HuH-7.5 (cell line): ENCODE data around the gene ZNF778.

Experiments
- DNase-seq: peaks from one replicate; pipeline ENCODE4 v3.0.0; 2011; ENCODE audit warnings: low spot score

Gene ZNF778

DNA sequence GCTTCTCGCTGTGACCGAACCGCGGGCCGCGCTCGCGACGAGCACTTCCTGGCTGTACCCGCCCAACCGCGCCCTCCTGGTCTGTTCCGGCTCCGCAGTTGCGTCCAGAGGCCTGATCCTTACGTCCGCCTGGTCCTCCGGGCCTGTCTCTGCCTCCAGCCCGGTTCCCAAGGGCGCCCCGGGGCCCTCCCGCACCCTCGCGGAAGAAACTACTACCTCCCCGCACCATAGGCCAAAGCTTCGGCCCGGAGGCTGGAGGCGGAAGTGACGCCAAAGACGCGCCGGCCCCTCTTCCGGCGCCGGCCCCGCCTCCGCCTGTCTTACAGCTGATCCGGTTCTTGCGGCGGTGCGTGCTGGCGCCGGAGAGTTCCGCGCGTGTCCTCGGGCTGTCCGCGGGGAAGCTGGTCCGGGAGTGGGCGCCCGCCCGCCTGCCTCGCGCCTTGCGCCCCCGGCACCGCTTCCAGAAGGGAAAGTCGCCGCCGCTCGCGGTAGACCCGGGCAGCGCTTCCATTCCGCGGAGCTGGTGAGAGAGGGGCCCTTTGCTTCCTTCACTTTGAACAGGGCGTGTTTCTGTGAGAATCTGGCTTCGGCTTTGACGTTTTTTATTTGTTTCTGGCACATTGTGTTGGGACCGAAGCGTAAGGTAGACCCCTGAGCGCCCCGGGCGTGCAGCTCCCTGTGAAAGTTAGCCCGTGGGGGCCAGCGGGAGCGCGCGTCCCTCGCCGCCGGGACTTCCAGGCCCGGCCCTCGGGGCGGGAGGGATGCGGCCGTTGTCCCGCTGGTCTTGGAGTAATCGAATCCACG is at the start of gene ZNF778:
Gene ZNF778 (plus strand): TSS at position 316 of the 804 bp plus-strand sequence. CDS start 3,425 bp downstream, outside the sequence.
- DNase-seq, result peak; percentile 97

DNA sequence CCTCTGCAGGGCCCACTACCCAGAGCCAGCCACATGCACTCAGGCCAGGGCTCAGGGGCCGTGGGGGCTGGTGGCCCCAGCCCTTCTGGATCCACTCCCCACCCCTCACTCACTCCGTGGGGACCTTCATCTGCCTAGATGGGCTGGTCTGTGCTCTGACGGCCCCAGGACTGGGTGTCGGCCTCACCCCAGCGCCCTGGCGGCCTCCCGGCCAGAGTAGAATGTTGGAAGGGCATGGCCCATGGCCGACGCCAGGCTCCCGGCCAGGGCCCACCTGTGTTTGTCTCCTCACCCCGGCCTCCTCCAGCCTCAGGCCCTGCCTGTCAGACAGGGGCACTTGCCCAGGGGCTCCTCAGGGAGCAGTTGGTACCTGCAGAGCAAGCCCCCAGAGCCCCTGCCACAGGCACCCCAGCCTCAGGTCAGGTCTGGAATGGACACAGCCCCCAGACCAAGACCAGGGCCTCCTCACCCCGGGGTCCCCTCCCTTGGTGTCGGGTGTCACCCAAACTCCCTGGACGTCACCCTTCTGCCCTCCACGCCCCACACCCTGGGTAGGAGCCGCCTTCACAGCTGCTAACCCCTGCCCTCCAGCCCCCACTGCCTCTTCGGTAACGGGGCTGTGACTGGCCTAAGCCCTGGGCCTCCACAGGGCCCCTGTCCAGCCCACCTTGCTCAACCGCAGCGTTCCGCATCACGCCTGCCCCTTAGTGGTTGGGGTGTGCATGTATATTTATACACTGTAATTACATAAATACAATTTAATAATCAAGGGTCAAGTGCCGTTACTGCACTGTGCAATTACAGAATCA is 48.9 kb upstream of the ZNF778 start:
- DNase-seq, result no peak

DNA sequence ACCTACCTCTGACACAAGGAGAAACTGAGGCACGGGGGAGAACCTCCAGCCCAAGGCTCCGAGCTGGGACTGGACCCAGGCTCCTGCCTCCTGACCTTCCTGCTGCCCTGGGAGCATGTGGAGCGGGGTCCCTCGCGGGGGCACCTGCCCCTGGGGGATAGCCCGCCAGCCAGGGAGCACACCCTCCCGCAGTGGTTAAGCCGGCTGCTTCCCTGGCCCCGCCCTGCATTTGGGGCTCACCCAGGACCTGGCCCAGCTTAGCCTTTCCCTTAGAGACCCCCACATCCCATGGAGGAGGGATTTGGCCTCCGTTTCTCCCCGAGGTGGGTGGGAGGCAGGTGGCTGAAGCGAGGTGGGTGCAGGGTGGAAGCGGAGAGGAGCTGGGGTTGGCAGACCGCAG is 47.7 kb upstream of the ZNF778 start:
- DNase-seq, result no peak

DNA sequence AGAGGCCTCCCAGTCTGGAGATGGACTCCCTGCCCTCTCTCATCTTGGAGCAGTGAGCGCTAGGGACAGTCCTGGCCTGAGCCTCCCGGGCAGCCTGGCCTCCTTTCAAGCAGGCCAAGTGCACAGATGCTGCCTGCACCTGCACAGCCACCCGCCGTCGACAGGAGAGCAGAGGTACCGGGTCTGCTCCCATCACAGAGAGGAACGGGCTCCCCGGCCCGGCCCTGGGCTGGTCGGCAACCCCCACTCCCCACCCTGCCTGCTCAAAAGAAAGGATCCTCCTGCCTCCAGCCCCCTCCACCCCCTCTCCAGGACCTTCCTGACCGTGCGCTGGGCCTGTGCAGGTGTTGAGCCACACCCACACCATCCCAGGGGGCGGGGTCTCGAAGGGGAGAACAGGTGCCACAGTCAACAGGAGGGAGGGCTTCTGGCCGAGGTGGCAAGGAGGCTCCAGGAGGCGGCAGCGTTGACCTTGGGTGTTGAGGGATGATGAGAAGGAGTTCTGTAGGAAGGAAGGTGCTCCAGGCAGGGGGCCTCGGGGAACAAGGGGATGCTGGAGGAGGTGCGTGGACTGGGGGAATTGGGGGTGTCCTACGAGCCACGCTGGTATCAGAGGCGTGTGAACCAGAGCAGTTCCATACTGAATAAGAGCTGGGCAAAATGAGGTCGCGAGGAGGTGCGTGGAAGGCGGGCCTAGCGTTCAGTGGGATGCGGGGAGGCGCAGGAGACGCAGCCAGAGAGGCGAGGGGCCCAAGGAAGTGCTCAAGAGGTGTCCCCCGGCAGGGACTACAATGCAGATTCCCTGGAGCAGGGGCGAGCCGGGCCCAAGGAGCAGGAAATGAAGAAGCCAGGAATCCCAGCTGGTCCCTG is 46.9 kb upstream of the ZNF778 start:
- no peak for DNase-seq

DNA sequence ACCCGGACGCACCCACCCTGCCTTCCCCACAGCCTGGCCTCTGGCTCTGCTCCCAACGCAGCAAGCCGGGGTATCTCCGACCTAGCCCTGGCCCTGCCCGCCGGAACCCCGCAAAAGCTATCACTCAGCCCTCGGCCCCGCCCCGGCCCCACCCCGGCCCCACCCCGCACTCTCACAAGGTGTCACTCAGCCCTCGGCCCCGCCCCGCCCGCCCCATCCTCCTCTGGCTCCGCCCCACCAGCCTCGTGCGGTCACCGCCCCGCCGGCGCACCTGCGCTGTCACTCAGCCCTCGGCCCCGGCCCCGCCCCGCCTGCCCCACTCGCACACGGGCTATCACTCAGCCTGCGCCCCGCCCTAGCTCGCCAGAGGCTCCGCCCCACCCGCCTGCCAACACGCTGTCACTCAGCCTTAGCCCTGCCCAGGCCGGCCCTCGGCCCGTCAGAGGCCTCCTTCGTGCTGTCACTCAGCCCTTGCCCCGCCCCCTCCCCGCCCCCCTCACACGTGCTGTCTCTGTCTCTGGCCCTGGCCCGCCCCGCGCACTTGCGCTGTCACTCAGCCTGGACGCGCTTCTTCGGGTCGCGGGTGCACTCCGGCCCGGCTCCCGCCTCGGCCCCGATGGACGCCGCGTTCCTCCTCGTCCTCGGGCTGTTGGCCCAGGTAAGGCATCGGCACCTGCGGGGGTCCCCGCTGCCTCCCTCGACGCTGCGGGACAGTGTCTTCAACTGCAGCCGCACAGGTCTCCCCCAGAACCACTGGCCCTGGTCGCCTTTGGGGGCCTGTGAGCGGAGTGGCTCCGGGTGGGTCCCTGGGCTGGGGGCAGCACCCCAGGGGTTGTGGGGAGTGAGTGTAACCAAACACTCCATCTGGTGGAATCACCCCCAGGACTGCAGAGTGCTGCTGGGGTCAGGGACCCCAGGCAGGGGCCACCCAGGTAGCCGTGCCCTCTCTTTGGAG is 46.0 kb upstream of the ZNF778 start, which contains the start of gene CDH15:
Gene CDH15 (plus strand): TSS at position 533 of the 955 bp plus-strand sequence. CDS start 84 bp downstream, at position 617.
- peak; percentile 100 for DNase-seq

DNA sequence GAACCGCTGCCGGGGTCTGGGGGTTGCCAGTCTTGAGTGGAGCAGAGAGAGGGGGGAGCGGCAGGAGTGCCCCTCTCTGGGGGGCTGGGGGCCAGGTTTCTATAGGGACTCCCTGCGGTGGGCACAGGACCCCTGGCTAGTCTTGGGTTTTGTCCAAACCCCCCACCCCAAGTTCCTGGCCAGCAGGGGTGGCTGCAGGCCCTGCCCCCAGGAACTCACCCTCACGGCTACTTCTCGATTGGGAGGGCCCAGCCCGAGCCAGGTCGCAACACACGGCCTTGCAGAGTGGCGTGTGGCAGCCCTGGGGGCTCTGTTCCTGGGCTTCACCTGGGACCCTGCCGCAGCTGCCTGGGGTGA is 45.4 kb upstream of the ZNF778 start:
- no peak for DNase-seq

DNA sequence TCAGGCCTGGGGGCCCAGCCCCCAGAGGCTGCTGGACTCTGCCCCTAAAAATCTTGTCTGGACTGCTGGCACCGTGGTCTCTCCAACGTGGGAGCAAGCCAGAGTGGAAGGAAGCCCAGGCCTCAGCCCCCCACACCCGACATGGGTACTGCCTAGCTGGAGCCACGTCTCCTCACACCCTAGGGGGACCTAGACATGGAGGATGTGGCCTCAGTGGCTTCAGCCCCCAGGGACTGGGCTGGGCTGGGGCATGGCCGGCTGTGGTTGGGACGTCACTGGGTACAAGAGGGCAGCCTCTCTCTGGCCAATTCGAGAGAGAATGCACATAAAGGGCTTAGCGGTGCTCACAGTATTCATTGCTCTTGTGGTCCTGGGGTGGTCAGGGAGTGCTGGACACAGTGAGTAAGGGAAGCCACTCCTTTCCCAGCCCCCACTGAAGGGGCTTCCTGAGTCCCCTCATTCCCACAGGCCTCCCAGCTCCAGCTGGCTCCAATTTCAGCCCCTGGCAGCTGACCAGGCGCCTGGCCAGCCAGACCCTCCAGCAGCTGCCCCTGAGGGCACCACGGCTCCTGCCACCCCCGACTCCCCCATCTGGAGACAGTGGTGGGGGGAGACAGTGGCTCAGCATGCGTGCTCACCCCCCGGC is 44.9 kb upstream of the ZNF778 start:
- DNase-seq, result no peak

DNA sequence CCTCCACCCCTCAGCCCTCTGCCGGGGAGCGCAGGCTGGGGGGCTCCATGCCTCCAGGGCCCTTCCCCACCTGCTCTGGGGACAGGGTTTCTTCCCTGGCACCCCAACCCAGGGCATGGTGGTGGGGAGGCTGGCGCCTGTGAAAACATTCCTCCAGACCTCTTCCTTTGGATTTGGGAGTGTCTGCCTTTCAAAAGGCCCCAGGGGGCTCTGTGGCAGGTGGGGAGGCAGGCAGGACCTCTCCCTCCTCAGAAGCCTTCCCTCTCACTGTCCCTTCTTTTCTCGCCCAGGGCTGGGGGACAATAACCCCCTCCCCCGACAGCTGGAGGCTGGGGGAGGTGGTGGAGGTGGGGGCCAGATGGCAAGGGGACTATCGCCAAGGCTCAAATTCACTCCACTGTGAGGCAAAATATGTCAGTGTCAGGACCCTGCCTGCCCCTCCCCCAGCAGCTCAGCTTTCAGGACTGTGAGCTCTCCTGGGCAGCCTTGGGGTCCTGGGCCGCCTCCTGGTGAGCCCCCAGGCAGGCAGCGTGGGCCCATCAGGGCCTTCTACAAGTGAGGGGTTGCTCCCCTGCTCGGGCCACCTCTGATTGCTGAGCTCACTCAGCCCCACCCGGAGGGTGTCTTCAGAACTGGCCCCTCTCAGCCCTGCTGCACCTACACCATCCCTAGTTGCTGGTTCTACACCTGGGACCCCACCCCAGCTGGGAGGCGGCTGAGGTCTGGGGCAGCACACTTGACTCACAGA is 44.2 kb upstream of the ZNF778 start:
- no peak for DNase-seq

DNA sequence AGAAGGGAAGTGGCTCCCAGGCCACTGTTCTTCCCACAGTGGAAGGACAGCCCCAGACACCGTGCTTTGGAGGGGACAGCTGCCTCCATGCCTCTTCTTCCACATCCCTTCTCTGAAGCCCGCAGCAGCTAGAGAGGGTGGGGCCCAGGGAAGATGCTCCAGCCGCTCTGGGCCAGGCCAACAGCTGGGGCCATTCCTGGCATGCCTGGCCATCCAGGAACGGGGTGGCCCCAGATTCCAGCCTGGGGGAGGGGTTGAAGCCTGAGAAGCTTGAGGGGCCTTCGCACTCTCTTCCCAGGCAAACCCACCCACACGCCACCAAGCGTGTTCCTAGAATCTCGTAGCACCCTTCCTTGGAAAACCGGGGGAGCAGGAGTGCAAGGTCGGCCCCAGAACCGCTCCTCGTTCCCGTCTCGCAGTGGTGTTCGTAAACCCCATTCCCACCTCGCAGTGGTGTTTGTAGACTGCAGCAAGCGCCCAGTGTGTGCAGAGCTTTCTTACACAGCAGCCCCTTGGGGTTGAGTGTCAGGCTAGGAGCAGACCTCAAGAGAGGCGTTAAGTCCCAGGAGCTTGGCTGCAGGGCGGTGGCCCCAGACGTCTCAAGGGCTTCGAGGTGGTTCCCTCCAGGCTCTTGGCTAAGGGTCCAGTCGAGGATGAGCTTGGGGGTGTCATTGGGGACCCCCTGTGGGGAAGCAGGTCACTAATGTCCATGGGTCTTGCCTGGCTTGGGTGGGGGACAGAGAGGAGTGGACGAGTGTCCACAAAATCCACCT is 43.3 kb upstream of the ZNF778 start:
- DNase-seq, result no peak

DNA sequence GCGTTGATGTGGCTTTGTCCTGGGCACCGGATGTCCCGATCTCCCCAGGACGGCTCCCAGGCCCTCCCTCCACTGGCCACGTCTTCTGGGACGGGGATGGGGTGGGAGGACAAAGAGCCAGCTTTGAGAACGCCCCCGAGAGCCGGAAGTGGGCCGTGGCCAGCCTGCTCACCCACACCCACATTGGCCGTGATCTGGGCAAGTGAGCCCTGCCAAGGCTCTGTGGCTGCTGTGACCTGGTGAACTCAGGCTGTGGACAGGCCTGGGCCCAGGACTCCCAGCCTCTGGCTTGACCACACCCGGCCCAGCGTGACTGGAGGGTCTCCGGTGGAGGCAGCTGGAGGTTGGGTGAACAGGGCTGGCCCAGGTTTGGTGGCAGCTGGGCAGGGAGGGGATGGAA is 42.6 kb upstream of the ZNF778 start:
- no peak for DNase-seq

DNA sequence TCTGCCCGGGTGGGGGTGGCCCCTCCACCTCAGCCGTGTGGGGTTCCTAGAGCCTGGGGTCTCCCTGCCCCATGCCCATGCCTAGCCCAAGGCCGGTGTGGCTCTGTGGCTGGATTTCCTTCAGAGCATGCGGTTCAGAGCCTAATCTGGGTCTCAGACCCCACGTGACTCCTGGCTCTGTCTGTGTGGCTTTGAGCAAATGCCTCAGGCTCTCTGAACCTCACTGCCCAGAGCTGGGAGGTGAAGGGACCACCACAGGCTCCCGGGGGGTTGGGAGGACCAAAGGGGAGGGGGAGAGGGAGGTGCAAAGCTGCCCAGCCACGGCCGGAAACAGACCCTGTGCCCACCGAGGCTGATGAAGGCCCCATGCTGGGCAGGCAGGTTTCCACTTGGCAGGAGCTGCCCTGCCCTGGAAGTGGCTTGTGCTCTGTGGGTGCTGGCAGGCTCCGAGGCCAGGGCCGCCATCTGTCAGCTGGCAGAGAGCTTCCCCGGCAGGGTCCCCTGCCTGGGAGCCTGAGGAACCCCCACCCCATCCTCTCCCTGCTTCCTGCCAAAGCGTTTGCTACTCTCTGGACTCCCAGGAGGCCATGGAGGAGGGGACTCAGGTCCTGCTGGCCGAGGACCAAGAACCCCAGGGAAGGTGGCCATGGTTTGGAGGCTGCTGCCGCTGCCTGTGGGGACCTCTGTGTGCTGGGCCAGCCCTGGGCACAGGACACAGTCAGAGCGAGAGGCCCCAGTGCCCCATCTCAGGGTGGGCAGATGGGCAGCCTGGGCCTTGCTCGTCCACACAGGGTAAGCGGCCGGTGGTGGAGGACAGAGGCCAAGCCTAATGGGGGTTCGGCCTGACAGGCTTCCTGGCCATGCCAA is 42.0 kb upstream of the ZNF778 start:
- no peak for DNase-seq

DNA sequence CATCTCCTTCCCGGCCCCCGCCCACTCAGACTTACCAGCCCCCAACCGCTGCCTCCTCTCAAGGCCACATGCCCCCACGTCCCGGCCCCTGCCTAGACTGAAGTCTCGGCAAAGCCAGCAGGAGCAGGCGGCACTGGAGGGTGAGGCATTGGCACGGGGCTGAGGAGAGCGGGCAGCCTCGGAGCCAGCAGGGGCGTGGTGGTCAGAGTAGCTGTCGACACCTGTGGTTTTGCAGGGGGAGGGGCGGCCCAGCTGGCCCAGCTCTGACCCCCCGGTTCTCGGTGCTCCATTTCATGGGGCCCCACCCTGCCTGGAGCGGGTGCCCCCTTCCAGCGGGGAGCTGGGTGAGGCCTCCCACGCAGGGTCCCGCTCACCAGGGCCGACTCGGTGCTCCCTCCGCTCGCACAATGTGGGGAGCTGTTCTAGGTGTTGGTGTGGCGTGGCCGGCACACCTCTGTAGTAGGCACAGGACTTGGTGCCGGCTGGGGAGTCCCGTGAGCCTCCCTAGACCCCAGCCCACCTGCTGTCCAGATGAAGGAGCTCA is 41.3 kb upstream of the ZNF778 start:
- DNase-seq, result no peak

DNA sequence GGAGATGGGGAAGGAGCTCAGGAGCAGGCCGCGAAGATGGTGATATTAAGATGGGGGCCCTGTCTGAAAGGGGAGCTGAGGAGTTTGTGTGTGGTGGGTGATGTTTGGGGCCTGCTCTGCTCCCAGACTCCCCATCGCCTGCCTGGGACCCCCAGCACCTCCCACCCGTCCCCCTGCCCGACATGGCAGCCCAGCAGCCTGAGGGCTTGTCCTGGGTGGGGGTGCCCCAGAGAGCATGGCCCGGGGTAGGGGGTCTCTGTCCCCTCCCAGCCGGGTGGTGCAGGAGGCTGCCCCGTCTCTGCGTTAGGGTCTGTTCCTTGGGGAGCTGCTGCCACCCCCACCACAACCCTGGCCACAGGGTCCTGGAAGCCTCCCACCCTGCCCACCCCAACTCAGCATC is 40.8 kb upstream of the ZNF778 start:
- DNase-seq, result no peak

DNA sequence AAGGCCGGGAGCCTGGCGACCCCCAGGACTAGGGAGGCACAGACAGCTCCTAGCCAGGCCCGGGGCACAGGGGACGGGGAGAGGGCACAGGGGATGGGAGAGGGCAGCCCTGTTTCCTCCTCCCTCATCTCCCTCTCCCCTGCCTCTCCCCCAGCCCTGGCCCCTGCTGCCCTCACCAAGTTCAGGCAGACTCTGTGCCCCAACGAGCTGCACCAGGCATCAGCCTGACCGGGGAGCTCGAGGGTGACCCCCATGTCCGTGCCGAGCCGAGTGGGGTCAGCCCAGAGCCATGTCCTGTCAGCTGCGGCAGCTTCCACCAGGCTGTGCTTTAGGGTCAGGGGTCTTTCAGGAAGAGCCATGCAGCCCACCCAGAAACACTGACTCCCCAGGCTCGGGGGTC is 40.0 kb upstream of the ZNF778 start:
- DNase-seq, result no peak

DNA sequence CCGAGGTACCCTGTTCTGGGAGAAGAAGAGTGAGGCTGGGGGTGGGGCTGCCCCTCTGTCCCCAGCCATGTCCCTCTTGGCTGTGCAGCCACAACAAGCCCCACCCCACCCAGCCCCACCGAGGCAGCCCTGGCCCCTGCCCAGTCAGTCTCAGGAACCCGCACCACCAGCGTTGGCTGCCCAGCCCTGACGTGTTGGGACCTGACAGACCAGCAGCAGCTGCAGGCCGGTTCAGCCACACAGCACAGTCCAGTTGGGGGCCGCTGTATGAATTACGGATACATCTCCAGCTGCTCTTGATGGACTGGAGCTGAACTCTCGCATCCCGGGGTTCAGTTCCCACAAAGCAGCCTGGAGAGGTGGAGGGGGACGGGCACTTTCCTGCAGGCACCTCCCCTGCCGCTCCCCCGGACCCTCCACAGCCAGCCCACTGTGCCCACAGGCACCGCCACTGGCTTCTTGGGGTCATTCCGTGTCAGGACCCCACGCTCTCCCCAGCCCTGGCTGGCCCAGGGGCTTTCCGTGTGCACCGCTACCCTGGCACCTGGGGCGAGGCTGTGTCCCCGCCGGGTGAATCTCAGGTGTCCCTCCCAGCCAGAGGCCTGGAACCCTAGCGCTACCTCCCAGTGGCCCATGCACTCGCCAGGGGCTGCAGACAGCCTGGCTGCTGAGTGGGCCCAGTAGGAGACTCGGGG is 38.9 kb upstream of the ZNF778 start:
- DNase-seq, result no peak

DNA sequence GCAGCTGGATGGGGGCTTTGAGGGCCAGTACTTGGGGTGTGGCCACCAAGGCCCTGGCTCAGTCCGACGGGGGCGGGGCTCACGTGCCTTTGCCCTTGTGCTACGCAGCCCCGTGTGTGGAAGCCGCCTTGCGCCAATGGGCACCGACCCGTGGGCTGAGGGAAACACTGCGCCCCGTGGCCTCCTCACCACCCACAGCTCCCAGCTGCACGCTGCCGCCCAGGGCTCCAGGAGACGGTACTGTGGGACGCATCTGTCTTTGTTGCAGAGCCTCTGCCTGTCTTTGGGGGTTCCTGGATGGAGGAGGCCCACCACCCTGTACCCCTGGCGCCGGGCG is 38.4 kb upstream of the ZNF778 start:
- DNase-seq, result no peak

DNA sequence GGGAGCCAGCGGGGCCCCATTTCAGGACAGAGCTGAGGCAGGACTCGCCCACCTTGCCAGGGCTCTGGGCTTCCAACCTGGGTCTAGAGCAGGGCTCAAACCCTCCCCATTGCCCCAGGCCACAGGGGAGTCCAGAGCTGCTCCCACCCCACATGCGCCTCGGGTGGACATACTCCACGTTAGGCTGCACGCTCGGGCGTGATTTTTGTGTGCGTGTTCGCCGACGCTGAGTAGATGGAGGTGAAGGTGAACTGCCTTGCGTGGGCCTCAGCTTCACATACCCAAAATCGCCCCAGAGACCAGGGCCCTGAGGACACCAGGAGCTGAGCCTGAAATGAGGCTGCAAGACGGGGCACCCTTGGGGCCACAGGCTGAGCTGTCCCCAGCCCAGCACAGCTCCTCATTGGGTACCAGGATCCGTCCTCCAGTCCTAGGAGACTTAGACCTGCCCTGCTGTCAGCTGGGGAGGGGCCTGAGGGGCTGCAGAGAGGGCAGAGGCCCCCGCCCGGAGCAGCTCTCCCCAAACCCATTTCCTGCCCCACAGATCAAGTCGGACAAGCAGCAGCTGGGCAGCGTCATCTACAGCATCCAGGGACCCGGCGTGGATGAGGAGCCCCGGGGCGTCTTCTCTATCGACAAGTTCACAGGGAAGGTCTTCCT is 37.7 kb upstream of the ZNF778 start:
- DNase-seq, result no peak
